ENCODE measurements around the gene SNX17. TPM values are rescaled to one million over a fixed set of nuclear protein-coding genes. Genes with fewer than 3 reads are reported as not detected.
"Not testable (repeated sequence)": the region's sequence is repeated elsewhere in the genome, so short reads cannot be mapped to it uniquely, and the experiment has no call there.

The SNX17 gene
- total RNA-seq, 2 donors from 2014 or later = 66.0 to 69.3 TPM

GRCh38 chr2:27351802-27352598, 18.4 kb upstream of the SNX17 start:
- no peak for TF ChIP-seq CTCF (IDR thresholded peaks at IDR 0.05)

DNA sequence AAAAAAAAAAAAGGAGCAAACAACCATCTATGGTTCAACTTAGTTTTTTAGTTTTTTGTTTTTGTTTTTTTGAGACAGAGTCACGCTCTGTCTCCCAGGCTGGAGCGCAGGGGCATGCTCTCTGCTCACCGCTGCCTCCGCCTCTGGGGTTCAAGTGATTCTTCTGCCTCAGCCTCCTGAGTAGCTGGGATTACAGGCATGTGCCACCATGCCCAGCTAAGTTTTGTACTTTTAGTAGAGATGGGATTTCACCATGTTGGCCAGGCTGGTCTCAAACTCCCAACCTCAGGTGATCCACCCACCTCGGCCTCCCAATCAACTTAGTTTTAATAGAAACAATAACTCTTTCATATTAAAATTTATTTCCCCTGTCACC, 17.0 kb upstream of the SNX17 start:
- not testable (repeated sequence) for DNase-seq (ENCODE audit: low spot score); H3K4me3 ChIP-seq; H3K27me3 ChIP-seq; H3K36me3 ChIP-seq; H3K9me3 ChIP-seq; H3K27ac ChIP-seq
- H3K4me1 ChIP-seq = peaks cover 0 to 33% of the 10 kb centered on the region in 2 donors

More at GRCh38 chr2:27351802-27352598, 18.4 kb upstream of the SNX17 start:
- DNase-seq (ENCODE audit: low spot score) = no peak
- H3K9me3 ChIP-seq = no peaks in the 10 kb centered on the region
- H3K4me3 ChIP-seq = no peak overlapping the region
- no peak overlapping the region for H3K27ac ChIP-seq
- no peaks in the 10 kb centered on the region for H3K27me3 ChIP-seq
- H3K36me3 ChIP-seq = no peaks in the 10 kb centered on the region
- peaks cover 0 to 21% of the 10 kb centered on the region in 2 donors for H3K4me1 ChIP-seq

DNA sequence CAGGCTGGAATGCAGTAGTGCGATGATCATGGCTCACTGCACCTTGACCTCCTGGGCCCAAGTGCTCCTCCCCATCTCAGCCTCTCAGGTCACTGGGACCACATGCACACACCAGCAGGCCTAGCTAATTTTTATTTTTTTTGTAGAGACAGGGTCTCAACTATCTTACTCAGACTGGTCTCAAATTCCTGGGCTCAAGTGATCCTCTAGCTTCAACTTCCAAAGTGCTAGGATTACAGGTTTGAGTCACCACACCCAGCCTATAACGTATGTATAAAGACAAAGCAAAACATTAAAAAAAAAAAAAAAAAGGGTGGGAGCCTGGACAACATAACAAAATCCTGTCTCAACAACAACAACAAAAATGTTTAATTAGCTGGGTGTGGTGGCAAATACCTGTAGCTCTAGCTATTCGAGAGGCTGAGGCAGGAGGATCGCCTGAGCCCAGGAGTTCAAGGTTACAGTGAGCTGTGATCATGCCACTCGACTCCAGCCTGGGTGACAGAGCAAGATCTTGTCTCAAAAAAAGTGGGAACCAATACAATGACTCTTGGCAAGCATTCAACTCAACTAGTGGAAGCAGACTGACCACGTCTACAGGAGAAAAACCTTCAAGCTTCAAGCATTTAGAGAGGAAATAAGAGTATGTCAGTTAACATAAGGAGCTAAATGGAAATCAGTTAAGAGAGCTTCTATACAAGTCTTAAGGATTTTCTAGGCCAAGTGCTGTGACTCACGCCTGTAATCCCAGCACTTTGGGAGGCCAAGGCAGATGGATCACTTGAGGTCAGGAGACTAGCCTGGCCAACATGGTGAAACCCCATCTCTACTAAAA, 16.4 kb upstream of the SNX17 start:
- Histone ChIP-seq H3K27me3 (no peaks in the 10 kb centered on the region), H3K27ac (no peak overlapping the region), H3K4me3 (no peak overlapping the region), H3K36me3 (no peaks in the 10 kb centered on the region), H3K4me1 (peaks cover 0 to 34% of the 10 kb centered on the region in 2 donors), H3K9me3 (no peaks in the 10 kb centered on the region)
- no peak for TF ChIP-seq CTCF (IDR thresholded peaks at IDR 0.05)
- no peak for DNase-seq (ENCODE audit: low spot score)

GRCh38 chr2:27354597-27354927, 15.9 kb upstream of the SNX17 start:
- Histone ChIP-seq H3K36me3 (no peaks in the 10 kb centered on the region), H3K9me3 (no peaks in the 10 kb centered on the region), H3K27ac (no peak overlapping the region), H3K4me3 (no peak overlapping the region), H3K4me1 (peaks cover 0 to 34% of the 10 kb centered on the region in 2 donors), H3K27me3 (no peaks in the 10 kb centered on the region)
- DNase-seq (ENCODE audit: low spot score) = no peak
- TF ChIP-seq CTCF (IDR thresholded peaks at IDR 0.05) = no peak

DNA sequence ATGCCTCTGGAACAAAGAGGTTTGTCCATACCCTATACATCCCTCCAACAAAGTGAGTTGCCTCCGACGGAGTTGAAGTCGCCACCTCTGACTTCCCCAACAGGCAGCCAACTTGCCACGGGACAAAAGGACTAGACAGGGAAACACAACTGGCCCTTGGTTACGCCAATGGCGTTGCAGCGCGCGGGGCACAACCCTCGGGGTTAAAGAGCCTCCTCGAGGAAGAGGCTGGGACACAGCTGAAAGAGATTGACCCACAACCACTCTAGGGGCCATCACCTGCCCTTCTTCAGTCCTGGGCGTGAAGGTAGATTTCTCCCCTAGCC, 14.4 kb upstream of the SNX17 start:
- no peaks in the 10 kb centered on the region for H3K27me3 ChIP-seq
- no peaks in the 10 kb centered on the region for H3K9me3 ChIP-seq
- no peak for TF ChIP-seq CTCF (IDR thresholded peaks at IDR 0.05)
- H3K27ac ChIP-seq = peak overlapping the region; percentile 84 to 85
- peak; percentile 64 for DNase-seq (ENCODE audit: low spot score)
- peak overlapping the region; percentile 69 to 93 for H3K4me3 ChIP-seq
- peaks cover 0 to 34% of the 10 kb centered on the region in 2 donors for H3K4me1 ChIP-seq
- H3K36me3 ChIP-seq = no peaks in the 10 kb centered on the region

DNA sequence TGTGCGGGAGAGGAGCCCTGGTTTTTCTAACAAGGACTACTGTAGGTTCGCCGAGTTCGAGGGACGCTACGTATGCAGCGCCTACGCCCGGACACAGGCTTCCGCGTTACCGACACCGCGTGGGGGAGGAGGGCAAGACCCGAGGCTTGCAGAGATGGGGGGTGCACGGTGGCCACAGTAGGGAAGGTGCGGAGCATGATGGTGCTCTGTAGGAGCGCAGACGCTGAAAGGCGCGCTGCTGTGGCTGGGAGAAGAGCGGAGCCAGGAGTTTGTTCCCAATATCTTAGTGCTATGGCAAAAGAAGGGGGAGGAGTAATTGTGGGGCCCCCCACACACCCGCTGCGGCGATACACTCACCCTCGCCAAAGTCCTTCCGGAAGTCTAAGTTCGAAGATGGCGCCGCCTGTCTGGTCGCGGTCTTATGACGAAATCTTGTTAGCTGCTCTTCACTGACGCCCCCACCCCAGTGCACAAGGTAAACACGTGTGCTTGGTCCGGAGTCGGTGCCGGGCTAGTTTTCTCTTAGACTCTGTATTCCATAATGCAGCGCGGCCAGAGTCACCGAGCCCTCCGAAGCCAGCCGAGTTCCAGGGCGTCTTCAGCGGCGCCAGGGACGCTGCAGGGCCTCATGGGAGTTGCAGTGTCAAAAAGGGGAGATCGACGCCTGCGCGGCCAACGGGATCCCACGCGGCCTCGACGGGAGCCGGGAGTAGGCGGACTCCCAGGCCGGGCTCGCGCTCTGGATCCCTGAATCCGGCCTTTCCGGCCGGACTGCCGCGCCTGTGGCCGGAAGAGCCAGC, 13.8 kb upstream of the SNX17 start, which contains the start of gene GTF3C2:
Gene GTF3C2, minus strand, starts transcription at position 383 of the 800 bp plus-strand sequence. CDS start 13,210 bp downstream, outside the sequence.
- peak; percentile 96 for DNase-seq (ENCODE audit: low spot score)
- Histone ChIP-seq H3K27me3 (no peaks in the 10 kb centered on the region), H3K4me3 (peak within 1 kb of the TSS; percentile 69 to 93), H3K27ac (peak within 1 kb of the TSS; percentile 84 to 85), H3K4me1 (peaks cover 0 to 34% of the 10 kb centered on the region in 2 donors), H3K9me3 (no peaks in the 10 kb centered on the region), H3K36me3 (no peaks in the 10 kb centered on the region)
- peak in 1 of 2 donors; percentile 28 for TF ChIP-seq CTCF (IDR thresholded peaks at IDR 0.05)

Data from right atrium auricular region (tissue), 2 donors.